Pancreas (tissue), 10 donors: ENCODE results near the gene STRN4. TPM values are rescaled to one million over a fixed set of nuclear protein-coding genes. Genes with fewer than 3 reads are reported as not detected.

Experiments
- ATAC-seq, 4 donors: fragments of 200-7000 bp; cut with Tn5 transposase; one replicate each; pipeline versions ENCODE4 v1.8.0 to v1.9.1; 2020; ENCODE audit warnings: mild to moderate bottlenecking in 4 of 4, moderate library complexity in 4 of 4
- DNase-seq, 6 donors: peaks; one replicate each; pipeline ENCODE4 v3.0.0-alpha.2; 2020
- FAIRE-seq: peaks from 2 replicates; lab custom pipeline; 2012; peaks lifted over from hg19 to GRCh38; lab: Jason Lieb, UNC
- H3K27ac ChIP-seq, 4 donors: fragments of 200-600 bp; sonication (generic); 1 replicate in 3 of 4; 2 replicates in 1 of 4; pipeline versions ENCODE4 v1.5.0 to v1.8.0; 2020
- H3K27me3 ChIP-seq, 4 donors: fragments of 200-600 bp; one replicate each; pipeline ENCODE4 v1.8.0; 2021
- H3K36me3 ChIP-seq, 3 donors: fragments of 200-600 bp; sonication (generic) in 1 of 3; one replicate each; pipeline versions ENCODE4 v1.5.0 to v1.8.0; 2020 to 2021
- H3K4me1 ChIP-seq, 3 donors: fragments of 200-600 bp; one replicate each; pipeline ENCODE4 v1.8.0; 2021
- H3K4me3 ChIP-seq, 4 donors: fragments of 200-600 bp; sonication (generic) in 2 of 4; one replicate each; pipeline versions ENCODE4 v1.5.0 to v1.8.0; 2020 to 2021
- H3K9me3 ChIP-seq, 4 donors: fragments of 200-600 bp; one replicate each; pipeline ENCODE4 v1.8.0; 2021
- WGBS, 2 donors: extraction: QIAGEN DNeasy Blood & Tissue Kit; methylation state at CpG; one replicate each; pipeline ENCODE4 v1.1.7; 2013; 5-methylcytosine and 5-hydroxymethylcytosine counted together
- intact Hi-C, 3 donors: fragments of 100-400 bp; cut with DNase I; formaldehyde crosslinking; loops; one replicate each; pipeline versions ENCODE4 v1.11.1 to v1.14.2; 2022
- polyA plus RNA-seq, 2 donors: library from polyadenylated mRNA; stranded (reverse); fragments of 200-250 nt; gene quantifications; one replicate each; pipeline ENCODE4 v1.2.3, GENCODE V29; 2013
- total RNA-seq, 6 donors: library from RNA; stranded (reverse); fragmentation: NEBNext Ultra II Directional in 4 of 6; extraction: Animal tissue kit (Norgen Biotek cat#: 25700) in 4 of 6; gene quantifications; one replicate each; pipeline versions ENCODE4 v1.2.1 to v1.2.4, GENCODE V29; 2021 to 2023
- TF ChIP-seq, protein P1 (sequence below), 4 donors: fragments of 200-600 bp; sonication (generic) in 3 of 4; IDR thresholded peaks; one replicate each; pipeline versions ENCODE4 v1.5.0 to v1.8.0; 2021; ENCODE audit warnings: antibody characterized with exemption in 4 of 4
- donor health status: healthy with polysubstance abuse.
- donor health status: DM: no; HTN: no; CAD: no; lungs with moderate emphysema.
- donor health status: DM: no; HTN: no; CAD: no.
- donor health status: control.
- donor health status: control.
- donor health status: Bipolar disorder and iron deficiency.
- donor health status: DM: yes; HTN: yes; CAD: no.
- donor health status: DM: no; HTN: no; CAD: no.
- donor health status: DM: no; HTN: no; CAD: no.
- donor health status: DM: yes; HTN: yes; CAD: no.

Gene STRN4
- total and polyA plus RNA-seq, 8 donors: 26.4 to 48.0 (median 37.7) TPM

DNA sequence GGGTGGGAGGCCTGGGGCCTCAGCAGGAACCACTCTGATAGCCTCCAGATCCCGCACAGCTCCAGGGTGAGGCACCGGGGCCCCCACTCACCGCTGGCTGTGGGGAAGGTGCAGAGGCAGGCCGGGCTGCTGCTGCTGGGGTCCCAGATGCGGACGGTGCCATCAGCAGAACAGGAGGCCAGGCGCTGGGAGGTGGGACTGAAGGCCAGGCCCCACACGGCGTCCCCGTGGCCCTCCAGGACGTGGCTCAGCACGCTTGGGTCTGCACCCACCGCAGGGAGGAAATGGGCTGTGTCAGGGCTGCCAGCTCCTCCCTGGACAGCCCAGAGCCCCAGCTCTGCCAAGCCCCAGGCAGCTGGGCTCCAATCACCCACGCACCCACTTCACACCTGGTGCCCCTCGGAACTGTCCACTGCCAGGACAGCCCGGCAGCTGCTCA is 23.2 kb downstream of the STRN4 start:
- Histone ChIP-seq H3K36me3 (peaks cover 17 to 61% (median 46%) of the 10 kb centered on the region in 3 donors), H3K27ac (no peak overlapping the region)
- intact Hi-C loops: no loop called here

DNA sequence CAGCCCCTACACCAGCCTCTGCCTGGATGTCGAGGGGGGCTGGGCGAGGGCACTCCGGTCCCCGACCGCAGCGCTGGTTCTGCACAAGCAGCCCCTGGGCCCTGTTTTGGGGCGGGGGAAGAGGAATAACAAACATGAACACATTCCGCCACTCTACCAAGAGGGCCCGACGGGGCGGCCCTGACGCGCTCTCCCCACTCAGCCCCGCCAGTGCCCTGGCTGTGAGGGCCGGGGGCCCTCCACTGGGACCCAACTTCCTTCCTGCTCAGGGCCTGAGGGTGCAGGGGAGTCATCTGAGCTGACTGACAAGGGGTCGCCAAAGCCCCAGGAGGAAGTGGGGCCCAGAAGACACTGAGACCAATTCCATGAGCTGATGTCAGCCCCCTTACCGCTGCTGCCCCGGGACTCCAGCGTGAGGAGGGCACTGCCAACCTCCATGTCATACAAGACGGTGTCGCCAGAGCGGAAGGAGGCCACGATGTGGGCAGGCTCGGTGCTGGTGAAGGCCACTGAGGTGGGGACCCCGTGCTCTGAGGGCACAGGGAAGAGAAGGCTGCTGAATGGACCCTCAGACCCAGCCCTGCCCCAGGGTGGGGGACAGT is 23.7 kb downstream of the STRN4 start:
- intact Hi-C loops: no loop called here
- Histone ChIP-seq H3K36me3 (peaks cover 14 to 61% (median 40%) of the 10 kb centered on the region in 3 donors), H3K4me1 (peaks cover 0 to 3% (median 0%) of the 10 kb centered on the region in 3 donors), H3K27me3 (no peaks in the 10 kb centered on the region), H3K9me3 (no peaks in the 10 kb centered on the region), H3K27ac (no peak overlapping the region), H3K4me3 (no peak overlapping the region)
- no peak for FAIRE-seq
- TF ChIP-seq, protein P1, sequence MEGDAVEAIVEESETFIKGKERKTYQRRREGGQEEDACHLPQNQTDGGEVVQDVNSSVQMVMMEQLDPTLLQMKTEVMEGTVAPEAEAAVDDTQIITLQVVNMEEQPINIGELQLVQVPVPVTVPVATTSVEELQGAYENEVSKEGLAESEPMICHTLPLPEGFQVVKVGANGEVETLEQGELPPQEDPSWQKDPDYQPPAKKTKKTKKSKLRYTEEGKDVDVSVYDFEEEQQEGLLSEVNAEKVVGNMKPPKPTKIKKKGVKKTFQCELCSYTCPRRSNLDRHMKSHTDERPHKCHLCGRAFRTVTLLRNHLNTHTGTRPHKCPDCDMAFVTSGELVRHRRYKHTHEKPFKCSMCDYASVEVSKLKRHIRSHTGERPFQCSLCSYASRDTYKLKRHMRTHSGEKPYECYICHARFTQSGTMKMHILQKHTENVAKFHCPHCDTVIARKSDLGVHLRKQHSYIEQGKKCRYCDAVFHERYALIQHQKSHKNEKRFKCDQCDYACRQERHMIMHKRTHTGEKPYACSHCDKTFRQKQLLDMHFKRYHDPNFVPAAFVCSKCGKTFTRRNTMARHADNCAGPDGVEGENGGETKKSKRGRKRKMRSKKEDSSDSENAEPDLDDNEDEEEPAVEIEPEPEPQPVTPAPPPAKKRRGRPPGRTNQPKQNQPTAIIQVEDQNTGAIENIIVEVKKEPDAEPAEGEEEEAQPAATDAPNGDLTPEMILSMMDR (IDR thresholded peaks at IDR 0.05): no peak
- no peak for DNase-seq
- no peak for ATAC-seq
- WGBS, 2 donors: 87 to 90% methylated on average over 25 of the region's 25 CpGs

More for the DNA sequence above, 23.2 kb downstream of the STRN4 start:
- 93 to 95% methylated on average over 16 of the region's 16 CpGs for WGBS, 2 donors
- no peaks in the 10 kb centered on the region for H3K4me1 ChIP-seq
- no peak for DNase-seq
- H3K27me3 ChIP-seq: no peaks in the 10 kb centered on the region
- no peak for ATAC-seq
- TF ChIP-seq, protein P1 (IDR thresholded peaks at IDR 0.05): no peak
- no peak for FAIRE-seq
- H3K9me3 ChIP-seq: no peaks in the 10 kb centered on the region
- no peak overlapping the region for H3K4me3 ChIP-seq

DNA sequence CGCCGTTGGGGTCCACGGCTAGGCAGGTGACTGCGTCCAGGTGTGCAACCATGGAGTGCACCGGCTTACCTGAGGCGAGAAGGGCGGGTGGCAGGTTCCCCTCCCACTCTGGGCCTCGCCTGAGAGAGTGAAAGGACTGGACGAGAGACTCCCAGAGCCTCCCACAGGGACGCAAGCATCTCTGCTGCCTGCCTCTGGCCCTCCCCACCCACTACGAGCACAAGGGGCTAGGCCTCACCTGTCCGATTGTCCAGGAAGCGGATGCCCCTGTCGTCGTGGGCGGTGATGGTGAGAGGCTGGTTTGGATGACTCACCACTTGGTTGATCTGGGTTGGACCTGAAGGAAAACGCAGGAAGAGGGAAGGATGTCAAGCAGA is 24.3 kb downstream of the STRN4 start:
- 87 to 90% methylated on average over 17 of the region's 17 CpGs for WGBS, 2 donors
- DNase-seq: no peak
- TF ChIP-seq, protein P1 (IDR thresholded peaks at IDR 0.05): no peak
- intact Hi-C loops: no loop called here
- Histone ChIP-seq H3K36me3 (peaks cover 11 to 58% (median 40%) of the 10 kb centered on the region in 3 donors), H3K27me3 (no peaks in the 10 kb centered on the region), H3K27ac (no peak overlapping the region), H3K4me1 (peaks cover 0 to 3% (median 0%) of the 10 kb centered on the region in 3 donors), H3K9me3 (no peaks in the 10 kb centered on the region), H3K4me3 (no peak overlapping the region)
- FAIRE-seq: no peak
- ATAC-seq: no peak

DNA sequence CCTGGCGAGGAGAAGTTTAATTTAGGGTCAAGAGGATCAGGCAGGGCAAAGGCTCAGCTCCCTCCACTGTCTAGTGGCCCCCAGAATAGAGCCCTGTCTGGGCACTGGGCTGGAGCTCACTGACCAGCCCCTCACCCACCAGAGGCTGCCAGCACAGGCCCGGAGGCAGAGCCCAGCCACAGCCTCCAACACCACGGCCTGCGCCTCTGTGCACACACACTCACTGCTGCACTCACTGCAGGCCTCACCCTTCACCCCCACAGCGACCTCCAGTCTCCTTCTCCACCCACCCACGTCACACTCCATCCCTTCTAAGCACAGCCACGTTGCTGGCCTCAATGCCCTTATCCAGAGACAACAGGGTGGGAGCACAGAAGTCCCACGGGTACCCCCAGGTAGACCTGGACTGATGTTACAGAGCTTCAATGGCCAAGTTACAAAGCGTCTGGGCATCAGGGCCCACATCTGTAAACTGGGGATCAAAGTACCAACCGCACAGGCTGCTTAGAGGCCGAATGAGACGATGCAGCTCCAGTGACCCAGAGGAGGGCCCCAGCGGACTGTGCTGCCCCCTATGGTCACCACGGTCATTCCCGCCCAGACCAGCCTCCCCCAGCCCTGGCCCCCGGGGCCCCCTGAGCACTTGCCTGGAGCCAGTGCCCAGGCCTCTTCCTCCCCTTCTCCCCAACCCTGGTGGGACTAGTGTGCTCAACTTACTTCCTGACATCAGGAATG is 24.8 kb downstream of the STRN4 start:
- FAIRE-seq: no peak
- WGBS, 2 donors: 88 to 89% methylated on average over 16 of the region's 16 CpGs

More for the DNA sequence above, 24.8 kb downstream of the STRN4 start:
- H3K27ac ChIP-seq: no peak overlapping the region
- DNase-seq (no peak), ATAC-seq (no peak)
- peaks cover 0 to 3% (median 0%) of the 10 kb centered on the region in 3 donors for H3K4me1 ChIP-seq
- no peaks in the 10 kb centered on the region for H3K27me3 ChIP-seq
- no peaks in the 10 kb centered on the region for H3K9me3 ChIP-seq
- peaks cover 6 to 52% (median 40%) of the 10 kb centered on the region in 3 donors for H3K36me3 ChIP-seq
- H3K4me3 ChIP-seq: no peak overlapping the region
- TF ChIP-seq, protein P1 (IDR thresholded peaks at IDR 0.05): no peak
- intact Hi-C loops: no loop called here
